Measurements from ENCODE around the gene DLGAP1. TPM values are rescaled to one million over a fixed set of nuclear protein-coding genes. Genes with fewer than 3 reads are reported as not detected.

Gene DLGAP1
- total and polyA plus RNA-seq, 2 of the 13 experiments (the other 11 are each of a cell fraction or from before 2014, with no cell fraction given) = 0.01 TPM; not detected in 1

DNA sequence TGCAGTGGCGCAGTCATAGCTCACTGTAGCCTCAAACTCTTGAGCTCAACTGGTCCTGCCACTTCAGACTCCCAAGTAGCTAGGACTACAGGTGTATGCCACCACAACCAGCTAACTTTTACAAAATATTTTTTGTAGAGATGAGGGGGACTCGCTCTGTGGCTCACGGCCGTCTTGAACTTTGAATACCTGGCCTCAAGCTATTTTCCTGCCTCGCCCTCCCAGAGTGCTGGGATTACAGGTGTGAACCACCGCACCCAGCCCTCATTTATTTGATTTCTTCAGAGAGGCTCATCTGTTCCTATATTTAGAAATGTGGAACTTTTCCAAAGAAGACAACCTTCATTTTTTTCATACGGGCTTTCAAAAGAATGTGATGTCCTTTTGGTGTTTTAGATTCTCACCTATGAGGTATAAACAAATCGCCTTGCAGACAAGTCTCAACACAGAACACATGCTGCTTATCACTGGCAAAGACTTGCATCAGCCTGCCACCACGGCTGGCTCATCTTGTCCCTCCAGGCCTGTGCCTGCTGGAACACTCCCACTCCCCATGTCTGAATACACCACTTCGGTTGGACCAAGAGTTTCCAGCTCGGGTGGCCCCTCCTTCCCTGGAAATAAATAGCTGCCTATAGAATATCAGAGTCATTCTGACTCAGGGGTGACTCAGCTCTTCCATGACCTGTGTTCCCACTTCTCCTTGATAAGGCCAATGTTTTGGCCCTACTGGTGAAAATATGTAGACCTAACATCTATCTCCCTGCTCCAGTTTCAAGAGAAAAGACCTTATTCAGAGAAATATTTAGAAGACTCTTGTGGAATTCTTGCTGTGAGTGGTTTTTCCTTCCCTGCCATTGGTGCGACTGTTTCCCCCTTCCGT lies 802.5 kb downstream of the DLGAP1 start (continued):
- peak; percentile 69; the same call in 1 of the 2 replicates for TF ChIP-seq FOSL1 (CRISPR knock-in tag; IDR thresholded peaks at IDR 0.05; ENCODE audit: borderline replicate concordance)
- TF ChIP-seq CENPBD1 (CRISPR knock-in tag; IDR thresholded peaks at IDR 0.05; ENCODE audit: borderline replicate concordance, low read depth) = no peak
- TF ChIP-seq ZNF570 (CRISPR knock-in tag; IDR thresholded peaks at IDR 0.05; ENCODE audit: borderline replicate concordance) = no peak
- TF ChIP-seq XBP1 (CRISPR knock-in tag; IDR thresholded peaks at IDR 0.05) = no peak
- no peak for TF ChIP-seq ZNF569 (CRISPR knock-in tag; IDR thresholded peaks at IDR 0.05; ENCODE audit: borderline replicate concordance)
- peak; percentile 83 for TF ChIP-seq CEBPG (CRISPR knock-in tag; IDR thresholded peaks at IDR 0.05)
- TF ChIP-seq FOXK2 (IDR thresholded peaks at IDR 0.05) = peak; percentile 17; the same call in 1 of the 2 replicates
- no peak for TF ChIP-seq RFXANK (CRISPR knock-in tag; IDR thresholded peaks at IDR 0.05)
- TF ChIP-seq, protein P1, sequence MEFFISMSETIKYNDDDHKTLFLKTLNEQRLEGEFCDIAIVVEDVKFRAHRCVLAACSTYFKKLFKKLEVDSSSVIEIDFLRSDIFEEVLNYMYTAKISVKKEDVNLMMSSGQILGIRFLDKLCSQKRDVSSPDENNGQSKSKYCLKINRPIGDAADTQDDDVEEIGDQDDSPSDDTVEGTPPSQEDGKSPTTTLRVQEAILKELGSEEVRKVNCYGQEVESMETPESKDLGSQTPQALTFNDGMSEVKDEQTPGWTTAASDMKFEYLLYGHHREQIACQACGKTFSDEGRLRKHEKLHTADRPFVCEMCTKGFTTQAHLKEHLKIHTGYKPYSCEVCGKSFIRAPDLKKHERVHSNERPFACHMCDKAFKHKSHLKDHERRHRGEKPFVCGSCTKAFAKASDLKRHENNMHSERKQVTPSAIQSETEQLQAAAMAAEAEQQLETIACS (CRISPR knock-in tag; IDR thresholded peaks at IDR 0.05) = no peak
- TF ChIP-seq KLF9 (CRISPR knock-in tag; IDR thresholded peaks at IDR 0.05; ENCODE audit: low read depth) = no peak
- TF ChIP-seq ZBED4 (CRISPR knock-in tag; IDR thresholded peaks at IDR 0.05; ENCODE audit: borderline replicate concordance) = no peak
- TF ChIP-seq CC2D1A (CRISPR knock-in tag; IDR thresholded peaks at IDR 0.05) = no peak
- TF ChIP-seq ZNF7 (CRISPR knock-in tag; IDR thresholded peaks at IDR 0.05) = no peak
- TF ChIP-seq ZNF33A (CRISPR knock-in tag; IDR thresholded peaks at IDR 0.05; ENCODE audit: borderline replicate concordance) = no peak
- no peak for TF ChIP-seq ZNF367 (CRISPR knock-in tag; IDR thresholded peaks at IDR 0.05; ENCODE audit: borderline replicate concordance)
- TF ChIP-seq ZNF329 (CRISPR knock-in tag; IDR thresholded peaks at IDR 0.05; ENCODE audit: low read depth) = no peak
- peak; percentile 56; the same call in 1 of the 2 replicates for TF ChIP-seq PHF21A (CRISPR knock-in tag; IDR thresholded peaks at IDR 0.05)
- no peak for TF ChIP-seq ZNF256 (CRISPR knock-in tag; conservative IDR thresholded peaks at IDR 0.05)
- TF ChIP-seq, protein P2, sequence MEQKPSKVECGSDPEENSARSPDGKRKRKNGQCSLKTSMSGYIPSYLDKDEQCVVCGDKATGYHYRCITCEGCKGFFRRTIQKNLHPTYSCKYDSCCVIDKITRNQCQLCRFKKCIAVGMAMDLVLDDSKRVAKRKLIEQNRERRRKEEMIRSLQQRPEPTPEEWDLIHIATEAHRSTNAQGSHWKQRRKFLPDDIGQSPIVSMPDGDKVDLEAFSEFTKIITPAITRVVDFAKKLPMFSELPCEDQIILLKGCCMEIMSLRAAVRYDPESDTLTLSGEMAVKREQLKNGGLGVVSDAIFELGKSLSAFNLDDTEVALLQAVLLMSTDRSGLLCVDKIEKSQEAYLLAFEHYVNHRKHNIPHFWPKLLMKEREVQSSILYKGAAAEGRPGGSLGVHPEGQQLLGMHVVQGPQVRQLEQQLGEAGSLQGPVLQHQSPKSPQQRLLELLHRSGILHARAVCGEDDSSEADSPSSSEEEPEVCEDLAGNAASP (CRISPR knock-in tag; IDR thresholded peaks at IDR 0.05; ENCODE audit: borderline replicate concordance) = peak; percentile 13; the same call in 1 of the 2 replicates
- peak; percentile 28; the same call in 1 of the 2 replicates for TF ChIP-seq TCF7 (IDR thresholded peaks at IDR 0.05; ENCODE audit: low read depth)
- TF ChIP-seq, protein P3, sequence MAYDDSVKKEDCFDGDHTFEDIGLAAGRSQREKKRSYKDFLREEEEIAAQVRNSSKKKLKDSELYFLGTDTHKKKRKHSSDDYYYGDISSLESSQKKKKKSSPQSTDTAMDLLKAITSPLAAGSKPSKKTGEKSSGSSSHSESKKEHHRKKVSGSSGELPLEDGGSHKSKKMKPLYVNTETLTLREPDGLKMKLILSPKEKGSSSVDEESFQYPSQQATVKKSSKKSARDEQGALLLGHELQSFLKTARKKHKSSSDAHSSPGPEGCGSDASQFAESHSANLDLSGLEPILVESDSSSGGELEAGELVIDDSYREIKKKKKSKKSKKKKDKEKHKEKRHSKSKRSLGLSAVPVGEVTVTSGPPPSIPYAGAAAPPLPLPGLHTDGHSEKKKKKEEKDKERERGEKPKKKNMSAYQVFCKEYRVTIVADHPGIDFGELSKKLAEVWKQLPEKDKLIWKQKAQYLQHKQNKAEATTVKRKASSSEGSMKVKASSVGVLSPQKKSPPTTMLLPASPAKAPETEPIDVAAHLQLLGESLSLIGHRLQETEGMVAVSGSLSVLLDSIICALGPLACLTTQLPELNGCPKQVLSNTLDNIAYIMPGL (CRISPR knock-in tag; IDR thresholded peaks at IDR 0.05; ENCODE audit: borderline replicate concordance in 1 of 2, low read depth in 1 of 2) = no peak

Data from HepG2 (cell line).